SK-N-SH treated with all-trans-retinoic acid at 6 μM for 48 hours (cell line): ENCODE measurements around the gene PCDHGA3.

Source experiments
- ARNTL ChIP-seq: fragments of 450-650 bp; formaldehyde crosslinking; IDR thresholded peaks from 2 replicates; pipeline ENCODE4 v1.5.0; 2020; ENCODE audit warnings: low read depth, mild to moderate bottlenecking, moderate library complexity, borderline replicate concordance
- CREB5 ChIP-seq: fragments of 250-450 bp; sonication (Bioruptor Pico); IDR thresholded peaks from 2 replicates; pipeline ENCODE4 v1.5.1; 2020; ENCODE audit warnings: low read depth, mild to moderate bottlenecking, moderate library complexity
- CSRNP3 ChIP-seq: fragments of 250-450 bp; sonication (Bioruptor Pico); IDR thresholded peaks from 2 replicates; pipeline ENCODE4 v1.5.1; 2021; ENCODE audit warnings: mild to moderate bottlenecking, moderate library complexity
- POU6F1 ChIP-seq: fragments of 250-450 bp; sonication (Bioruptor Pico); IDR thresholded peaks from 2 replicates; pipeline ENCODE4 v1.8.0; 2021; ENCODE audit warnings: low read depth, mild to moderate bottlenecking, moderate library complexity, borderline replicate concordance

GRCh38 chr5:141354900-141355469 is 11.4 kb downstream of the PCDHGA3 start, which contains the start of gene PCDHGA4:
- TF ChIP-seq ARNTL (CRISPR knock-in tag) (no peak), CREB5 (CRISPR knock-in tag) (no peak), CSRNP3 (CRISPR knock-in tag) (no peak), POU6F1 (CRISPR knock-in tag) (no peak)
